Measurements from ENCODE around the gene ASB13.
A peak's percentile ranks its signal among the peaks of the same experiment; 100 is the strongest.

ASB13 gene

DNA sequence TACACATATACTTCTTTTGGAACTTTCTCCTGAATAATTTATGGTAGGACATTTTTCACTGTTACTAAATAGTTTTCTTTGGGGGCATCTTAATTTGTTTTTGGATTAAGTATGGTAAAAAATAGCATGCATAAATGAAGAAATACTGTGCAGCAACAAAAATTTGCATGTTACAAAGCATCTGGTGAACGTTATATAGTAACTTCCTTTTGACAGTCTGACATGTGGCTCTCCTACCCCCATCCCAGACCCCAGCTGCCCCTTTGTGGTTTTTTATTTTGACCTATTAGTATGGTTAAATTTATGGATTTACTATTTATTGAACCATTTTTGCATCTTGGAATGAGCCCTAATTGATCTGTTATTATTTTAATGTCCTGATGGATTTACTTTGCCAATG, 28.2 kb upstream of the ASB13 start:
- TF ChIP-seq, protein P1, sequence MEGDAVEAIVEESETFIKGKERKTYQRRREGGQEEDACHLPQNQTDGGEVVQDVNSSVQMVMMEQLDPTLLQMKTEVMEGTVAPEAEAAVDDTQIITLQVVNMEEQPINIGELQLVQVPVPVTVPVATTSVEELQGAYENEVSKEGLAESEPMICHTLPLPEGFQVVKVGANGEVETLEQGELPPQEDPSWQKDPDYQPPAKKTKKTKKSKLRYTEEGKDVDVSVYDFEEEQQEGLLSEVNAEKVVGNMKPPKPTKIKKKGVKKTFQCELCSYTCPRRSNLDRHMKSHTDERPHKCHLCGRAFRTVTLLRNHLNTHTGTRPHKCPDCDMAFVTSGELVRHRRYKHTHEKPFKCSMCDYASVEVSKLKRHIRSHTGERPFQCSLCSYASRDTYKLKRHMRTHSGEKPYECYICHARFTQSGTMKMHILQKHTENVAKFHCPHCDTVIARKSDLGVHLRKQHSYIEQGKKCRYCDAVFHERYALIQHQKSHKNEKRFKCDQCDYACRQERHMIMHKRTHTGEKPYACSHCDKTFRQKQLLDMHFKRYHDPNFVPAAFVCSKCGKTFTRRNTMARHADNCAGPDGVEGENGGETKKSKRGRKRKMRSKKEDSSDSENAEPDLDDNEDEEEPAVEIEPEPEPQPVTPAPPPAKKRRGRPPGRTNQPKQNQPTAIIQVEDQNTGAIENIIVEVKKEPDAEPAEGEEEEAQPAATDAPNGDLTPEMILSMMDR (conservative IDR thresholded peaks at IDR 0.05; ENCODE audit: low read depth, low read length) = no peak
- DNase-seq (ENCODE audit: low read depth) = no peak
- H3K4me3 ChIP-seq (ENCODE audit: low read length) = no peak overlapping the region

DNA sequence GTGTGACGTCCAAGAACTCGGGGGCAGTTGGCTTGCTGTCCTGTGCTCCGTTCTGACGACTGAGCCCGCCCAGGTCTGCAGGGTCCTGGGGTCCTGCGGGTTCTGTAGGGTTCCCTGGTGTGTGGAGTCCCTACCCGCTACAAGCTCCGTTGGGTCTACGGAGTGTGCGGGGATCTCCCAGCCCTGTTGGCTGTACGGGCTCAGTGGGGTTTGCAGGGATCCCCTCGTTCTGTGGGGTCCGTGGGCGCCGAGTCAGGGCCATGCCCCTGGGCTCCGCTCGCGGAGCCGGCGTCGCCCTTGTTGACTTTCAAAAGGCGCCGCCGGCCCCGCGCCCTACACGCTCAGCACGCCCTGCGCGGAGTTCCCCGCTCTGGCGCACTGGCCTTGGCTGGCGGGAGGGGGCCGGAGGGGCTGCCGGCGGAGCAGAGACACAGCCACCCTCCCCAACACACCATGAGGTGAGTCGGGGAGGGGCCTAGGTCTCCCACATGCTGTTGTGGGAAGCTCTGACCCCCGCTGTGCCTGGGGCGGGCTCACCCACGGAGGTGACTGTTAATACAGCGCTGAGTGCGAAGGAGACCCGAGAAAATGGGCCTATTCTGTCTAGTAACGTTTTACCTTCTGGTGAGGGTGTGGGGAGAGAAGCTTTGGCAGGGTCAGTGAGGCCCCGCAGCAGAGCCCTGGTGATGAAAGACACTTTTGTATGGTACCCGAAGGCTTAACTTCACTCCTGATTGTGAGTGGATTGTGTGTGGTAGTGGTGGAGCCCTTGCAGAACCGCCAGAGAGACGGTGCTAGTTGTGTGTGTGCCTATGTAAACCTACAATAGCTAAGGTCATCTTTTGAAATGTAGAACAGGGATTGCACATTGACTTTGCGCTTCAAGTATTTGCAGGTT, 26.3 kb upstream of the ASB13 start:
- peak overlapping the region; percentile 74 for H3K4me3 ChIP-seq (ENCODE audit: low read length)
- DNase-seq (ENCODE audit: low read depth) = no peak
- TF ChIP-seq, protein P1 (conservative IDR thresholded peaks at IDR 0.05; ENCODE audit: low read depth, low read length) = no peak

DNA sequence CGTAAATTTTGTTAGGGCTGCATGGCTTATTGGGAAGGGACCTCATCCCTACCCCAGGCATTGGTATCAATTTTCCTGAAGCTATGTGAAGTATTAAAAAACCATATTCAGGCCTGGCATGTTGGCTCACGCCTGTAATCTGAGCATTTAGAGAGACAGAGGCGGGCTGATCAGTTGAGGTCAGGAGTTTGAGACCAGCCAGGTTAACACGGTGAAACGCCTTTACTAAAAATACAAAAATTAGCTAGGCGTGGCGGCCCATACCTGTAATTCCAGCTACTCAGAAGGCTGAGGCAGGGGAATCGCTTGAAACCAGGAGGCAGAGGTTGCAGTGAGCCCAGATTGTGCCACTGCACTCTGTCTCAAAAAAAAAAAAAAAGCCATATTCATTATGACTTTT, 25.4 kb upstream of the ASB13 start:
- peak overlapping the region; percentile 74 for H3K4me3 ChIP-seq (ENCODE audit: low read length)
- no peak for DNase-seq (ENCODE audit: low read depth)
- TF ChIP-seq, protein P1 (conservative IDR thresholded peaks at IDR 0.05; ENCODE audit: low read depth, low read length) = no peak

DNA sequence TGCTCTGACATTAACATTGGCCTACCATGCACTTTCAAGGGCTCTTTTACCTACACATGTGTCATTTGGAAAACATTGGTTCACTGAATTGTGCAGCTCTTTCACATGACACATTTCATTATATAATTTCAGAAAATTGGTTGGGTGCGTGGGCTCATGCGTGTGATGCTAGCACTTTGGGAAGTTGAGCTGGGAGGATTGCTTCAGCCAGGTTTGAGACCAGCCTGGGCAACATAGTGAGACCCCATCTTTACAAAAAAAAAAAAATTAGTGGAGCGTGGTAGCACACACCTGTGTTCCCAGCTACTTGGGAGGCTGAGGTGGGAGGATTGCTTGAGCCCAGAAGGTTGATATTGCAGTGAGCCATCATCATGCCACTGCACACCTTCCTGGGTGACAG, 22.2 kb upstream of the ASB13 start:
- no peak for DNase-seq (ENCODE audit: low read depth)

DNA sequence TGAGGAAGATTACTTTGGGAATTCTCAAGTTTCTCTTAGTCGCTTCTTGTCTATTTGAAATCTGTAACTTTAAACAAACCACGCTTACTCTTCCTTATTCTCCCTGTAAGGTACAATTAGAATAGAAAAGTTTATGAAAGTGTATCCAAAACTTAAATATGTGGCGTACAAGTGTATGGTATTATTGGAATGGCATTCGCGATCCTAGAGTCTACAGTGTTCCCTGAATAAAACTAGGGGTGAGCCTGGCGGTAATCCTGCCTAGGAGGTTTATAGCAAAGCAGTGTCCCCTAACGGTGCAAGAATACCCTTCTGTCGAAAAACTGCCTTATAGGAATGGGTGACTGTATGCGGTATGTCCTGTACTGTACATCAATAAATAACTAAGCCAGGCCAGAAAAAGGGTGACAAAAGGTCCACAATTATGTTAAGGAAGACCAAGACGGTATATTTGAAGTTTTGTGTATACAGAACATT, 19.4 kb upstream of the ASB13 start:
- TF ChIP-seq, protein P1 (conservative IDR thresholded peaks at IDR 0.05; ENCODE audit: low read depth, low read length) = peak; percentile 4
- H3K4me3 ChIP-seq (ENCODE audit: low read length) = peak overlapping the region; percentile 91
- no peak for DNase-seq (ENCODE audit: low read depth)

More for the DNA sequence above, 22.2 kb upstream of the ASB13 start:
- TF ChIP-seq, protein P1 (conservative IDR thresholded peaks at IDR 0.05; ENCODE audit: low read depth, low read length) = no peak
- H3K4me3 ChIP-seq (ENCODE audit: low read length) = no peak overlapping the region

DNA sequence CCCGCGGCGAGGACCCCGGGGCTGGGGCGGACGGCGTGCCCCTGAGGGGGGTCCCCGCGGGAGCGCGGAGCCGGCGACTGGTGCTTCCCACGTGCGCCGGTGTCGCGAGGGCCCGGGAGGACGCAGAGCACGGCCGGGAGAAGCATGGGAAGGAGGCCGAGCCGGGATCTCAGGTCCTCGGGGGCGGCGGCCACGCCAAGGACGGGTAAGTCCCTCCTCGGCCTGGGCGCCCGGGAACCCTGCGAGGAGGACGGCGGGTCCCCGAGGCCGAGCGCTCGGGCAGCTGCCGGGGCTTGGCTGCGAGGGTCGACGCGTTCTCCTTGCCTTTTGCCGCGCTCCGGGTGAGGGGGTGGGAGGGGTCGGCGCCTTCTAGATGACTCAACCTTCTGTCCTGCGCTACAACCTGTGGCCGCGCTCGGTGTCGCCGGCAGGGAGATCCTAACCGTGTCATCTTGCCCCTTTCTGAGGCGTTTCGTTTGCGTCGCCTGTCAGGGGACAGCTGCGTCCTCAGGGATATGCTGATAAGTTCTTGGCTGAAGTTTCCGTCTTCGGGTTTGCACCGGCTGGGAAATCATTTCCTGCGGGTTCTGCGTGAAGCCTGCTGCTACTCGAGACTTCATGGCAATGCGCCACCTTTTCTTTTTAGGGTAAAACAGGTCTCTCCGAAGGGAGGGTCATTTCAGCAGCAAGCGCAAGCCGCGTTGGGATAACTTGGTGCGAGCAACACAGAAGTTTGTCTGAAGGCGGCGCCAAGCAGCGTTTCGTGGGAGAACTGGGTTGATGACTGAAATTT, 18.8 kb upstream of the ASB13 start:
- TF ChIP-seq, protein P1 (conservative IDR thresholded peaks at IDR 0.05; ENCODE audit: low read depth, low read length) = peak; percentile 59
- peak overlapping the region; percentile 91 for H3K4me3 ChIP-seq (ENCODE audit: low read length)
- no peak for DNase-seq (ENCODE audit: low read depth)

Data from retinal pigment epithelial cell (primary cell).